K562 (cell line): ENCODE data around the gene MXI1. TPM values are rescaled to one million over a fixed set of nuclear protein-coding genes. Genes with fewer than 3 reads are reported as not detected.

ENCODE experiments used
- ATAC-seq: fragments of 200-7000 bp; cut with Tn5 transposase; 3 replicates; pipeline ENCODE4 v1.9.1; 2020; ENCODE audit warnings: moderate library complexity
- BruUV-seq: library from RNA; stranded (reverse); fragments of 400-500 nt; replicated peaks from 2 replicates; lab custom pipeline; 2021; lab: Mats Ljungman, UMichigan
- CTCF ChIA-PET: fragments of 300-600 bp; formaldehyde crosslinking; extraction: SDS; loops from one replicate; lab custom pipeline; 2021; ENCODE audit warnings: low intra/inter-chr PET ratio; lab: Yijun Ruan, JAX
- POLR2A ChIA-PET: fragments of 300-600, 350-650 bp; sonication (Branson Sonifier 250); formaldehyde crosslinking; extraction: SDS; loops from one replicate; lab custom pipeline; 2021; ENCODE audit warnings: antibody characterized with exemption, inconsistent platforms; lab: Yijun Ruan, JAX
- DNase-seq, 4 experiments: peaks; one replicate each; pipeline versions ENCODE4 v3.0.0 to v3.0.0-alpha.2; 2011 to 2018; ENCODE audit warnings: low spot score in 3 of 4, mixed read lengths in 3 of 4; ENCODE audit errors: extremely low read depth in 1 of 4
- FAIRE-seq: peaks from 2 replicates; lab custom pipeline; 2011; peaks lifted over from hg19 to GRCh38; lab: Jason Lieb, UNC
- H2AFZ ChIP-seq: 2 replicates; pipeline ENCODE4 v1.6.0; 2011; ENCODE audit warnings: low read depth, low read length, control low read depth, inconsistent platforms
- H3K27ac ChIP-seq: fragments of 200-600 bp; 3 replicates; pipeline ENCODE4 v1.8.0; 2011; ENCODE audit warnings: low read depth, mild to moderate bottlenecking, control low read depth, inconsistent platforms, low read length, moderate library complexity, mixed read lengths; ENCODE audit errors: extremely low read depth
- H3K27me3 ChIP-seq, 2 experiments: fragments of 300-600 bp in 1 of 2; 2 replicates in 1 of 2; 3 replicates in 1 of 2; pipeline versions ENCODE4 v1.6.0 to v1.8.0; 2011; ENCODE audit warnings: inconsistent platforms in 2 of 2, low read length in 2 of 2, mild to moderate bottlenecking in 1 of 2, mixed read lengths in 1 of 2, moderate library complexity in 1 of 2; ENCODE audit not compliant: control insufficient read depth in 2 of 2, insufficient read depth in 2 of 2
- H3K36me3 ChIP-seq: fragments of 300-600 bp; 3 replicates; pipeline ENCODE4 v1.8.0; 2011; ENCODE audit warnings: mild to moderate bottlenecking, low read length, inconsistent platforms; ENCODE audit not compliant: control insufficient read depth, insufficient read depth
- H3K4me1 ChIP-seq, 2 experiments: fragments of 200-600 bp in 1 of 2; replicated peaks in 1 of 2; 2 replicates in 1 of 2; 3 replicates in 1 of 2; pipeline versions ENCODE4 v1.5.1 to v1.8.0; 2011; ENCODE audit warnings: inconsistent platforms in 2 of 2, low read length in 2 of 2, mild to moderate bottlenecking in 1 of 2, mixed read lengths in 1 of 2, moderate library complexity in 1 of 2; ENCODE audit not compliant: control insufficient read depth in 2 of 2, insufficient read depth in 2 of 2
- H3K4me2 ChIP-seq: 2 replicates; pipeline ENCODE4 v1.6.1; 2011; ENCODE audit warnings: low read length, control low read depth, inconsistent platforms, mixed read lengths; ENCODE audit not compliant: insufficient read depth
- H3K4me3 ChIP-seq: fragments of 200-600 bp; sonication (generic), shearing (Covaris generic); 2 replicates; pipeline ENCODE4 v1.5.1; 2016; ENCODE audit warnings: control low read depth, inconsistent platforms
- H3K79me2 ChIP-seq: fragments of 200-600 bp; 3 replicates; pipeline ENCODE4 v1.8.0; 2011; ENCODE audit warnings: low read length, inconsistent platforms; ENCODE audit not compliant: control insufficient read depth, insufficient read depth
- H3K9ac ChIP-seq, 2 experiments: 2 replicates each; pipeline versions ENCODE4 v1.6.0 to v1.6.1; 2011; ENCODE audit warnings: low read depth in 2 of 2, low read length in 2 of 2, control low read depth in 1 of 2, inconsistent platforms in 1 of 2, mild to moderate bottlenecking in 1 of 2, mixed read lengths in 1 of 2; ENCODE audit not compliant: insufficient read depth in 1 of 2
- H3K9me1 ChIP-seq: one replicate; pipeline ENCODE4 v1.6.0; 2011; ENCODE audit warnings: inconsistent platforms, mild to moderate bottlenecking, low read length, moderate library complexity; ENCODE audit not compliant: control insufficient read depth, insufficient read depth
- H3K9me3 ChIP-seq: replicated peaks from 2 replicates; pipeline ENCODE4 v1.5.1; 2011; ENCODE audit warnings: low read depth, low read length, inconsistent platforms; ENCODE audit not compliant: control insufficient read depth, insufficient read depth
- H4K20me1 ChIP-seq: replicated peaks from 2 replicates; pipeline ENCODE4 v1.6.1; 2011; ENCODE audit warnings: low read length, inconsistent platforms, mixed read lengths; ENCODE audit not compliant: control insufficient read depth, insufficient read depth
- CBX1 ChIP-seq: sonication (generic); IDR thresholded peaks from 2 replicates; pipeline ENCODE4 v1.6.1; 2016; ENCODE audit warnings: antibody characterized with exemption, low read depth, mild to moderate bottlenecking
- CXXC5 ChIP-seq: fragments of 250-450 bp; sonication (Bioruptor Pico); IDR thresholded peaks from 2 replicates; pipeline ENCODE4 v1.8.0; 2022; ENCODE audit warnings: inconsistent platforms, mild to moderate bottlenecking, moderate library complexity
- FOXA3 ChIP-seq, 2 experiments: fragments of 450-650 bp in 1 of 2; sonication (generic) in 1 of 2; formaldehyde crosslinking; IDR thresholded peaks in 1 of 2; conservative IDR thresholded peaks in 1 of 2; 2 replicates each; pipeline versions ENCODE4 v1.4.0 to v1.8.0; 2020 to 2022; ENCODE audit warnings: mild to moderate bottlenecking in 2 of 2, missing genetic modification reagents in 1 of 2
- MAZ ChIP-seq, 2 experiments: fragments of 450-650 bp in 1 of 2; sonication (generic) in 1 of 2; formaldehyde crosslinking; IDR thresholded peaks in 1 of 2; conservative IDR thresholded peaks in 1 of 2; 2 replicates each; pipeline versions ENCODE4 v1.4.0 to v1.5.0; 2020; ENCODE audit warnings: mild to moderate bottlenecking in 1 of 2, missing genetic modification reagents in 1 of 2
- MYNN ChIP-seq, 2 experiments: sonication (generic); formaldehyde crosslinking in 1 of 2; IDR thresholded peaks; 2 replicates each; pipeline versions ENCODE4 v1.5.0 to v1.6.1; 2016 to 2020; ENCODE audit warnings: antibody characterized with exemption in 1 of 2, missing genetic modification reagents in 1 of 2
- PHF8 ChIP-seq: fragments of 200-600 bp; sonication (generic); IDR thresholded peaks from 2 replicates; pipeline ENCODE4 v1.6.1; 2012; ENCODE audit warnings: mixed run types, mild to moderate bottlenecking, inconsistent platforms, low read length, moderate library complexity, borderline replicate concordance
- PTBP1 ChIP-seq: fragments of 200-400 bp; formaldehyde crosslinking; IDR thresholded peaks from 2 replicates; pipeline ENCODE4 v1.6.1; 2017; ENCODE audit warnings: low read depth, low read length
- RFX5 ChIP-seq: IDR thresholded peaks from 2 replicates; pipeline ENCODE4 v1.6.1; 2011; ENCODE audit warnings: low read depth, mild to moderate bottlenecking, improper control_type of control experiment, low read length
- TEAD1 ChIP-seq, 2 experiments: fragments of 450-650 bp in 1 of 2; sonication (generic) in 1 of 2; formaldehyde crosslinking; IDR thresholded peaks; 2 replicates each; pipeline versions ENCODE4 v1.4.0 to v1.8.0; 2020 to 2022; ENCODE audit warnings: mild to moderate bottlenecking in 2 of 2, missing genetic modification reagents in 1 of 2
- ZNF431 ChIP-seq: sonication (generic); formaldehyde crosslinking; IDR thresholded peaks from 2 replicates; pipeline ENCODE4 v1.8.0; 2022; ENCODE audit warnings: mild to moderate bottlenecking, missing genetic modification reagents
- ZNF695 ChIP-seq: fragments of 450-650 bp; formaldehyde crosslinking; IDR thresholded peaks from 2 replicates; pipeline ENCODE4 v1.4.0; 2020; ENCODE audit warnings: mild to moderate bottlenecking, moderate library complexity
- WGBS: fragments of 100-300 bp; shearing (Covaris generic); methylation state at CpG from one replicate; pipeline ENCODE4 v1.1.6; 2016; ENCODE audit warnings: low coverage, mixed read lengths; ENCODE audit not compliant: insufficient coverage; ENCODE audit errors: missing lambda C conversion rate; 5-methylcytosine and 5-hydroxymethylcytosine counted together
- in situ Hi-C: fragments of 300-500 bp; cut with MboI; formaldehyde crosslinking; loops from 4 replicates; pipeline ENCODE4 v1.15.0; 2018; ENCODE audit warnings: inconsistent platforms, mixed read lengths
- intact Hi-C: fragments of 100-400 bp; cut with micrococcal nuclease; formaldehyde crosslinking; loops from 2 replicates; pipeline ENCODE4 v1.14.2; 2022
- polyA plus RNA-seq, 8 experiments: library from polyadenylated mRNA; depleted of rRNA in 4 of 8; stranded (reverse) in 5 of 8; unstranded in 3 of 8; fragments of >200 nt; fragmentation: Nextera tagmentation in 2 of 8; fragmentation: Illumina TruSeq in 1 of 8; extraction: Ambion mirVana in 2 of 8; extraction: Trizol in 1 of 8; gene quantifications; 2 replicates each; pipeline versions ENCODE4 v1.2.1 to v1.2.3, GENCODE V29; 2011 to 2014; ENCODE audit warnings: inconsistent platforms in 1 of 8, missing spikeins in 1 of 8
- total RNA-seq, 7 experiments: library from RNA; depleted of rRNA in 6 of 7; stranded (reverse); fragments of >200 nt in 6 of 7; fragmentation: Illumina TruSeq in 2 of 7; extraction: Trizol in 2 of 7; gene quantifications; 2 replicates each; pipeline versions ENCODE4 v1.2.1 to v1.2.3, GENCODE V29; 2011 to 2021; ENCODE audit warnings: low replicate concordance in 1 of 7
- TF ChIP-seq, protein P1 (sequence below): fragments of 150-350 bp; IDR thresholded peaks from 2 replicates; pipeline ENCODE4 v1.6.1; 2014; ENCODE audit warnings: low read depth, mild to moderate bottlenecking, low read length, borderline replicate concordance
- TF ChIP-seq, protein P2 (sequence below): IDR thresholded peaks from 3 replicates; pipeline ENCODE4 v1.6.1; 2011; ENCODE audit warnings: borderline replicate concordance, mild to moderate bottlenecking; ENCODE audit not compliant: insufficient read length, insufficient read depth
- TF ChIP-seq, protein P3 (sequence below), 2 experiments: fragments of 450-650 bp; conservative IDR thresholded peaks; 2 replicates each; pipeline ENCODE4 v1.6.1; 2017; ENCODE audit warnings: mild to moderate bottlenecking in 2 of 2, moderate library complexity in 2 of 2

Gene MXI1
- total and polyA plus RNA-seq, 9 of the 15 experiments (the other 6 are each of a cell fraction or from before 2014, with no cell fraction given): 9.1 to 23.7 (median 14.8) TPM

DNA sequence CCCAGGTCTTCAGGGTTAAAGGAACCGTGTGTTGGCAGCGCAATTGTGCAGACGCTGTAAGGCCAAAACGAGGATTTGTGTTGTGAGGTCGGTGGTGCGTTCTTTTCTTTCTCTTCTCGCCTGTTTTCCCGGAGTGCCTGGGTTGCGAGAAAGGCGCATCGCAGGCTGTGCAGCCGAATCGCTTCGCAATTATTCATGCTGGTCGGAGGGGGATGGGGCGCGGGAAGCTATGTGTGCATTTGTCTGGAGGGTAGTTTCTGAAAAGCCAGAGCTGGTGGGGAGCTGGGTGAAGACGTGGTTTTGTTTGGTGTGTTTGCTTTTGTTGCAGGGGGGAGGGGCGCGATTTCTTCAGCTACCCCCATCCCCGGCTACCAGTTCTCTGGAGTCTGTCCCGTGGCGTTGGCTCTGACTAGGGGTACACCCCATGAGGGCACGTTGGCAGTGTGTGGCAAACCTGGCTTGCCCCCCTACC, 2.1 kb downstream of the MXI1 start:
- H3K4me1 ChIP-seq: peaks cover 25 to 35% of the 10 kb centered on the region in 2 experiments; a peak in 4 of 5 replicates
- H3K4me3 ChIP-seq: peak overlapping the region; percentile 59
- H3K27ac ChIP-seq: peak overlapping the region; percentile 87
- H3K4me2 ChIP-seq: peak overlapping the region; percentile 98
- 1% methylated on average over 21 of the region's 24 CpGs for WGBS
- DNase-seq: peak in 3 of 4 experiments; percentile 13 to 59 (median 26)
- H3K9me3 ChIP-seq: no peaks in the 10 kb centered on the region
- no TSS peak for BruUV-seq
- intact Hi-C loops (loop anchor here (1.0 to 10.0 kb wide), 4 partner anchors 17 to 205 kb away; partner anchors contain the start of gene ADD3), in situ Hi-C loops (no loop called here)
- no peak for FAIRE-seq
- peak overlapping the region; percentile 73 to 92 for H3K9ac ChIP-seq
- H3K9me1 ChIP-seq: no peaks in the 10 kb centered on the region
- H3K27me3 ChIP-seq: no peaks in the 10 kb centered on the region
- ChIA-PET POLR2A (interaction anchor here (0.5 to 4.4 kb wide), 6 partner anchors 11 to 94 kb away, joined by 3 to 61 read pairs (median 4); no protein-coding TSS in a partner anchor), CTCF (no interaction called here)
- H3K36me3 ChIP-seq: no peaks in the 10 kb centered on the region
- ATAC-seq: peak; percentile 1; the same call in 1 of the 3 replicates
- peak overlapping the region; percentile 78 for H2AFZ ChIP-seq
- no peaks in the 10 kb centered on the region for H4K20me1 ChIP-seq
- H3K79me2 ChIP-seq: peaks cover 56% of the 10 kb centered on the region
- TF ChIP-seq FOXA3 (CRISPR knock-in tag; conservative IDR thresholded peaks at IDR 0.05 in 1 of 2, IDR thresholded peaks at IDR 0.05 in 1 of 2) (0 out of 4 replicates have a peak, but pooled peaks of 1 of the 2 experiments have one; percentile 51), CXXC5 (CRISPR knock-in tag) (0 out of 2 replicates have a peak, but pooled peaks have one; percentile 4), TEAD1 (CRISPR knock-in tag; IDR thresholded peaks at IDR 0.05) (no peak), PHF8 (0 out of 2 replicates have a peak, but pooled peaks have one; percentile 13), CBX1 (no peak), RFX5 (no peak), PTBP1 (no peak), MYNN (IDR thresholded peaks at IDR 0.05) (no peak), MYNN (CRISPR knock-in tag; IDR thresholded peaks at IDR 0.05) (no peak), ZNF695 (CRISPR knock-in tag) (no peak), MAZ (CRISPR knock-in tag; conservative IDR thresholded peaks at IDR 0.05 in 1 of 2, IDR thresholded peaks at IDR 0.05 in 1 of 2) (0 out of 4 replicates have a peak, but pooled peaks of 1 of the 2 experiments have one; percentile 42), ZNF431 (no peak)
- TF ChIP-seq, protein P1, sequence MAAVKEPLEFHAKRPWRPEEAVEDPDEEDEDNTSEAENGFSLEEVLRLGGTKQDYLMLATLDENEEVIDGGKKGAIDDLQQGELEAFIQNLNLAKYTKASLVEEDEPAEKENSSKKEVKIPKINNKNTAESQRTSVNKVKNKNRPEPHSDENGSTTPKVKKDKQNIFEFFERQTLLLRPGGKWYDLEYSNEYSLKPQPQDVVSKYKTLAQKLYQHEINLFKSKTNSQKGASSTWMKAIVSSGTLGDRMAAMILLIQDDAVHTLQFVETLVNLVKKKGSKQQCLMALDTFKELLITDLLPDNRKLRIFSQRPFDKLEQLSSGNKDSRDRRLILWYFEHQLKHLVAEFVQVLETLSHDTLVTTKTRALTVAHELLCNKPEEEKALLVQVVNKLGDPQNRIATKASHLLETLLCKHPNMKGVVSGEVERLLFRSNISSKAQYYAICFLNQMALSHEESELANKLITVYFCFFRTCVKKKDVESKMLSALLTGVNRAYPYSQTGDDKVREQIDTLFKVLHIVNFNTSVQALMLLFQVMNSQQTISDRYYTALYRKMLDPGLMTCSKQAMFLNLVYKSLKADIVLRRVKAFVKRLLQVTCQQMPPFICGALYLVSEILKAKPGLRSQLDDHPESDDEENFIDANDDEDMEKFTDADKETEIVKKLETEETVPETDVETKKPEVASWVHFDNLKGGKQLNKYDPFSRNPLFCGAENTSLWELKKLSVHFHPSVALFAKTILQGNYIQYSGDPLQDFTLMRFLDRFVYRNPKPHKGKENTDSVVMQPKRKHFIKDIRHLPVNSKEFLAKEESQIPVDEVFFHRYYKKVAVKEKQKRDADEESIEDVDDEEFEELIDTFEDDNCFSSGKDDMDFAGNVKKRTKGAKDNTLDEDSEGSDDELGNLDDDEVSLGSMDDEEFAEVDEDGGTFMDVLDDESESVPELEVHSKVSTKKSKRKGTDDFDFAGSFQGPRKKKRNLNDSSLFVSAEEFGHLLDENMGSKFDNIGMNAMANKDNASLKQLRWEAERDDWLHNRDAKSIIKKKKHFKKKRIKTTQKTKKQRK: no peak
- TF ChIP-seq, protein P2, sequence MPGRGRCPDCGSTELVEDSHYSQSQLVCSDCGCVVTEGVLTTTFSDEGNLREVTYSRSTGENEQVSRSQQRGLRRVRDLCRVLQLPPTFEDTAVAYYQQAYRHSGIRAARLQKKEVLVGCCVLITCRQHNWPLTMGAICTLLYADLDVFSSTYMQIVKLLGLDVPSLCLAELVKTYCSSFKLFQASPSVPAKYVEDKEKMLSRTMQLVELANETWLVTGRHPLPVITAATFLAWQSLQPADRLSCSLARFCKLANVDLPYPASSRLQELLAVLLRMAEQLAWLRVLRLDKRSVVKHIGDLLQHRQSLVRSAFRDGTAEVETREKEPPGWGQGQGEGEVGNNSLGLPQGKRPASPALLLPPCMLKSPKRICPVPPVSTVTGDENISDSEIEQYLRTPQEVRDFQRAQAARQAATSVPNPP: no peak
- TF ChIP-seq, protein P3, sequence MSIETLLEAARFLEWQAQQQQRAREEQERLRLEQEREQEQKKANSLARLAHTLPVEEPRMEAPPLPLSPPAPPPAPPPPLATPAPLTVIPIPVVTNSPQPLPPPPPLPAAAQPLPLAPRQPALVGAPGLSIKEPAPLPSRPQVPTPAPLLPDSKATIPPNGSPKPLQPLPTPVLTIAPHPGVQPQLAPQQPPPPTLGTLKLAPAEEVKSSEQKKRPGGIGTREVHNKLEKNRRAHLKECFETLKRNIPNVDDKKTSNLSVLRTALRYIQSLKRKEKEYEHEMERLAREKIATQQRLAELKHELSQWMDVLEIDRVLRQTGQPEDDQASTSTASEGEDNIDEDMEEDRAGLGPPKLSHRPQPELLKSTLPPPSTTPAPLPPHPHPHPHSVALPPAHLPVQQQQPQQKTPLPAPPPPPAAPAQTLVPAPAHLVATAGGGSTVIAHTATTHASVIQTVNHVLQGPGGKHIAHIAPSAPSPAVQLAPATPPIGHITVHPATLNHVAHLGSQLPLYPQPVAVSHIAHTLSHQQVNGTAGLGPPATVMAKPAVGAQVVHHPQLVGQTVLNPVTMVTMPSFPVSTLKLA (conservative IDR thresholded peaks at IDR 0.05): peak in 1 of 2 experiments; percentile 24; a peak in 1 of 4 replicates
